Measurements from ENCODE around the gene ZBP1.

DNA sequence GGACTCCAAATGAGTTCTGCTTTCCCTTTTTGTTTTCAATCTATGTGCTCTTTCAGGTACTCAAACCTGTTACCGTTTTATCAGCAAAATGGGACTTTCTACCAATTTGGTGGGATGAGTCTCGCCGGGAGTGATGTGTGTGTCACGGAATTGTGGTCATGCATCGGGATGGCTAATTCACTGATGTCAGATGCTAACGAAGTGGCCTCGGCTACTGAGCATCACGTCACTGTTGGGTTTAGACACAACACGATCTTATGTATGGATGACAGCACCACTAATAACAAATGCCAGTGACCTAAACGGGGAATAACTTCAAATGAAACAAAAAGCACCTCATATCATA lies 61.0 kb downstream of the ZBP1 start:
- no peak for TF ChIP-seq RELA (IDR thresholded peaks at IDR 0.05; ENCODE audit: borderline replicate concordance, partially characterized antibody)
- no peak for TF ChIP-seq TAF1 (IDR thresholded peaks at IDR 0.05; ENCODE audit: borderline replicate concordance, low read depth, low read length)
- no peak for TF ChIP-seq SP1 (IDR thresholded peaks at IDR 0.05; ENCODE audit: low read depth, low read length)
- TF ChIP-seq LARP7 (IDR thresholded peaks at IDR 0.05), result no peak
- TF ChIP-seq EP300 (IDR thresholded peaks at IDR 0.05; ENCODE audit: borderline replicate concordance in 1 of 2, control insufficient read depth in 1 of 2, low read depth in 2 of 2, low read length in 2 of 2), result no peak
- no peak for TF ChIP-seq CBFB (IDR thresholded peaks at IDR 0.05; ENCODE audit: low read depth)
- TF ChIP-seq, protein P1, sequence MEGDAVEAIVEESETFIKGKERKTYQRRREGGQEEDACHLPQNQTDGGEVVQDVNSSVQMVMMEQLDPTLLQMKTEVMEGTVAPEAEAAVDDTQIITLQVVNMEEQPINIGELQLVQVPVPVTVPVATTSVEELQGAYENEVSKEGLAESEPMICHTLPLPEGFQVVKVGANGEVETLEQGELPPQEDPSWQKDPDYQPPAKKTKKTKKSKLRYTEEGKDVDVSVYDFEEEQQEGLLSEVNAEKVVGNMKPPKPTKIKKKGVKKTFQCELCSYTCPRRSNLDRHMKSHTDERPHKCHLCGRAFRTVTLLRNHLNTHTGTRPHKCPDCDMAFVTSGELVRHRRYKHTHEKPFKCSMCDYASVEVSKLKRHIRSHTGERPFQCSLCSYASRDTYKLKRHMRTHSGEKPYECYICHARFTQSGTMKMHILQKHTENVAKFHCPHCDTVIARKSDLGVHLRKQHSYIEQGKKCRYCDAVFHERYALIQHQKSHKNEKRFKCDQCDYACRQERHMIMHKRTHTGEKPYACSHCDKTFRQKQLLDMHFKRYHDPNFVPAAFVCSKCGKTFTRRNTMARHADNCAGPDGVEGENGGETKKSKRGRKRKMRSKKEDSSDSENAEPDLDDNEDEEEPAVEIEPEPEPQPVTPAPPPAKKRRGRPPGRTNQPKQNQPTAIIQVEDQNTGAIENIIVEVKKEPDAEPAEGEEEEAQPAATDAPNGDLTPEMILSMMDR (IDR thresholded peaks at IDR 0.05 in 2 of 3, conservative IDR thresholded peaks at IDR 0.05 in 1 of 3; ENCODE audit: control insufficient read depth in 2 of 3, extremely low read depth in 1 of 3, insufficient read depth in 1 of 3, low read depth in 3 of 3, low read length in 3 of 3), result no peak
- no peak for TF ChIP-seq RAD21 (IDR thresholded peaks at IDR 0.05; ENCODE audit: insufficient read depth, low read depth, low read length)
